Caco-2 (cell line): ENCODE measurements around the gene AHCY. TPM values are rescaled to one million over a fixed set of nuclear protein-coding genes. Genes with fewer than 3 reads are reported as not detected.
A peak's percentile ranks its signal among the peaks of the same experiment; 100 is the strongest.

Source experiments
- BruUV-seq: library from RNA; stranded (reverse); fragments of 400-500 nt; replicated peaks from 2 replicates; lab custom pipeline; 2021; lab: Mats Ljungman, UMichigan
- CTCF ChIA-PET: fragments of 300-600 bp; sonication (Branson Sonifier 250); formaldehyde crosslinking; loops from one replicate; lab custom pipeline; 2022; ENCODE audit warnings: antibody characterized with exemption; lab: Charles Lee
- POLR2A ChIA-PET: fragments of 300-600 bp; sonication (Branson Sonifier 250); formaldehyde crosslinking; loops from one replicate; lab custom pipeline; 2022; ENCODE audit warnings: antibody characterized with exemption; lab: Charles Lee
- DNase-seq, 2 experiments: peaks; one replicate each; pipeline versions ENCODE4 v3.0.0 to v3.0.0-alpha.2; 2020 to 2022
- H3K27me3 ChIP-seq: replicated peaks from 2 replicates; pipeline ENCODE4 v1.6.0; 2011; ENCODE audit warnings: low read length; ENCODE audit not compliant: control insufficient read depth, insufficient read depth
- H3K36me3 ChIP-seq: 2 replicates; pipeline ENCODE4 v1.5.1; 2011; ENCODE audit warnings: low read length; ENCODE audit not compliant: control insufficient read depth, insufficient read depth
- H3K4me1 ChIP-seq: fragments of 250-450 bp; sonication (Bioruptor Pico); 2 replicates; pipeline ENCODE4 v1.5.1; 2020; ENCODE audit warnings: mild to moderate bottlenecking
- H3K4me3 ChIP-seq: 2 replicates; pipeline ENCODE4 v1.5.1; 2011; ENCODE audit warnings: low read depth, mild to moderate bottlenecking, control low read depth, low read length
- H3K9me3 ChIP-seq: fragments of 250-450 bp; sonication (Bioruptor Pico); 2 replicates; pipeline ENCODE4 v1.5.1; 2020; ENCODE audit warnings: mild to moderate bottlenecking, moderate library complexity
- H3K27ac Mint-ChIP-seq: one replicate; pipeline ENCODE4 v1.8.0; 2022; ENCODE audit warnings: mixed read lengths; ENCODE audit not compliant: unreplicated experiment
- H3K27me3 Mint-ChIP-seq: one replicate; pipeline ENCODE4 v1.8.0; 2022; ENCODE audit warnings: mixed read lengths; ENCODE audit not compliant: insufficient read depth, unreplicated experiment
- H3K36me3 Mint-ChIP-seq: one replicate; pipeline ENCODE4 v1.8.0; 2022; ENCODE audit warnings: mild to moderate bottlenecking, mixed read lengths; ENCODE audit not compliant: insufficient read depth, unreplicated experiment
- H3K4me1 Mint-ChIP-seq: one replicate; pipeline ENCODE4 v1.8.0; 2022; ENCODE audit warnings: low read depth, mixed read lengths; ENCODE audit not compliant: unreplicated experiment
- H3K4me3 Mint-ChIP-seq: one replicate; pipeline ENCODE4 v1.8.0; 2022; ENCODE audit warnings: mild to moderate bottlenecking, moderate library complexity, mixed read lengths; ENCODE audit not compliant: unreplicated experiment
- H3K9me3 Mint-ChIP-seq: one replicate; pipeline ENCODE4 v1.8.0; 2022; ENCODE audit warnings: mixed read lengths; ENCODE audit not compliant: unreplicated experiment
- CTCF ChIP-seq, 2 experiments: fragments of 200-600 bp in 1 of 2; IDR thresholded peaks; 1 replicate in 1 of 2; 2 replicates in 1 of 2; pipeline versions ENCODE4 v1.5.1 to v1.8.0; 2011 to 2022; ENCODE audit warnings: antibody characterized with exemption in 1 of 2, control low read depth in 1 of 2, inconsistent platforms in 1 of 2, low read depth in 1 of 2, low read length in 1 of 2, mild to moderate bottlenecking in 1 of 2, moderate library complexity in 1 of 2; ENCODE audit not compliant: insufficient read depth in 1 of 2, severe bottlenecking in 1 of 2, unreplicated experiment in 1 of 2
- intact Hi-C: fragments of 100-400 bp; cut with micrococcal nuclease; formaldehyde crosslinking; loops from one replicate; pipeline ENCODE4 v1.10.0; 2022; ENCODE audit not compliant: unreplicated experiment
- total RNA-seq: library from RNA; stranded (reverse); gene quantifications from 2 replicates; pipeline ENCODE4 v1.2.3, GENCODE V29; 2022

AHCY gene
- total RNA-seq, 1 experiment from 2014 or later: 665 TPM

- no peaks in the 10 kb centered on the region for H3K9me3 Mint-ChIP-seq
- CTCF ChIA-PET: interaction anchor here (0.7 to 2.1 kb wide), 4 partner anchors 15 to 226 kb away, joined by 3 to 14 read pairs (median 3); no protein-coding TSS in a partner anchor
- H3K4me3 Mint-ChIP-seq: no peak overlapping the region
- Histone ChIP-seq H3K4me3 (no peak overlapping the region), H3K36me3 (peaks cover 25% of the 10 kb centered on the region), H3K4me1 (peaks cover 25% of the 10 kb centered on the region), H3K9me3 (no peaks in the 10 kb centered on the region), H3K27me3 (no peaks in the 10 kb centered on the region)
- TF ChIP-seq CTCF (IDR thresholded peaks at IDR 0.05; ENCODE audit: insufficient read depth in 1 of 2, low read depth in 1 of 2, low read length in 1 of 2, severe bottlenecking in 1 of 2, unreplicated experiment in 1 of 2): no peak
- BruUV-seq: no TSS peak
- H3K36me3 Mint-ChIP-seq: peaks cover 62% of the 10 kb centered on the region
- DNase-seq: no peak
- no peaks in the 10 kb centered on the region for H3K27me3 Mint-ChIP-seq
- H3K27ac Mint-ChIP-seq: no peak overlapping the region
- intact Hi-C loops: no loop called here
- H3K4me1 Mint-ChIP-seq: peaks cover 4% of the 10 kb centered on the region
- POLR2A ChIA-PET: no interaction called here
These were observed 6.7 kb downstream of the AHCY start for GRCh38 chr20:34296468-34296867.

GRCh38 chr20:34295284-34295683, 7.9 kb downstream of the AHCY start:
- Mint-ChIP-seq H3K9me3 (no peaks in the 10 kb centered on the region), H3K4me3 (no peak overlapping the region), H3K36me3 (peaks cover 70% of the 10 kb centered on the region), H3K27ac (no peak overlapping the region), H3K4me1 (no peaks in the 10 kb centered on the region), H3K27me3 (no peaks in the 10 kb centered on the region)
- no peak for DNase-seq
- Histone ChIP-seq H3K9me3 (no peaks in the 10 kb centered on the region), H3K36me3 (peaks cover 27% of the 10 kb centered on the region), H3K4me1 (peaks cover 14% of the 10 kb centered on the region), H3K4me3 (no peak overlapping the region), H3K27me3 (no peaks in the 10 kb centered on the region)
- intact Hi-C loops: no loop called here
- peak in 1 of 2 experiments; percentile 0 for TF ChIP-seq CTCF (IDR thresholded peaks at IDR 0.05; ENCODE audit: insufficient read depth in 1 of 2, low read depth in 1 of 2, low read length in 1 of 2, severe bottlenecking in 1 of 2, unreplicated experiment in 1 of 2)
- CTCF ChIA-PET: interaction anchor here (0.6 to 2.1 kb wide), 2 partner anchors 15 to 17 kb away, joined by 4 to 14 read pairs; no protein-coding TSS in a partner anchor
- BruUV-seq: no TSS peak
- POLR2A ChIA-PET: no interaction called here

- no peaks in the 10 kb centered on the region for H3K27me3 Mint-ChIP-seq
- Histone ChIP-seq H3K36me3 (peaks cover 30% of the 10 kb centered on the region), H3K27me3 (no peaks in the 10 kb centered on the region), H3K4me3 (no peak overlapping the region), H3K9me3 (no peaks in the 10 kb centered on the region), H3K4me1 (peaks cover 6% of the 10 kb centered on the region; the same call in 1 of the 2 replicates)
- CTCF ChIA-PET: interaction anchor here (0.6 kb wide), 1 partner anchor 16 kb away, joined by 4 read pairs; no protein-coding TSS in a partner anchor
- BruUV-seq: no TSS peak
- H3K36me3 Mint-ChIP-seq: peaks cover 77% of the 10 kb centered on the region
- no peaks in the 10 kb centered on the region for H3K4me1 Mint-ChIP-seq
- intact Hi-C loops: no loop called here
- POLR2A ChIA-PET: no interaction called here
- H3K4me3 Mint-ChIP-seq: no peak overlapping the region
- DNase-seq: no peak
- H3K9me3 Mint-ChIP-seq: no peaks in the 10 kb centered on the region
- TF ChIP-seq CTCF (IDR thresholded peaks at IDR 0.05; ENCODE audit: insufficient read depth in 1 of 2, low read depth in 1 of 2, low read length in 1 of 2, severe bottlenecking in 1 of 2, unreplicated experiment in 1 of 2): no peak
- no peak overlapping the region for H3K27ac Mint-ChIP-seq
These were observed 8.6 kb downstream of the AHCY start for GRCh38 chr20:34294563-34294962.
